Femur (tissue), 1 donor: Measurements from ENCODE around the gene PRRT1B.

Experiments
- DNase-seq: peaks from one replicate; pipeline ENCODE4 v3.0.0-alpha.2; 2017

The PRRT1B gene

GRCh38 chr9:131601683-131602181 lies 56.4 kb downstream of the PRRT1B start:
- DNase-seq: no peak

DNA sequence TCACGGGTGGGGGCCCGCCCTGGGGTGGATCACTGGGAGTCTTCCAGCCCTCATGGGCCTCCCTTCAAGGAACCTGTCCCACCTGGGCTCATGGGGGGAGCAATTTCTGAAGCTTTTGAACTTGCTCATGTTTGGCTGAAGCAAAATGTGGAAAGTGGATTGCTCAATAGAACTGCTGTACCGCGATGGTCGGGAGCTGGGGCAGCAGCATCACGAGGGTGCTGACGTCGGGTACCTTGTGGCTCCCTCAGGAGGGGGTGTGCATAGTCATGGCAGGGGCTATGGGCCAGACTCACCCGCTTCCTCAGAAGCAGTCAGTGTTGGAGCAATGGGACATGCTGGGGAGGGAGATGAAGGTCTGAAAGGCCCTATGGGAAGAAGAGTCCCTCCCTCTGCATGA lies 57.9 kb downstream of the PRRT1B start:
- no peak for DNase-seq

- no peak for DNase-seq
Measured at GRCh38 chr9:131603711-131604439, 58.6 kb downstream of the PRRT1B start.

DNA sequence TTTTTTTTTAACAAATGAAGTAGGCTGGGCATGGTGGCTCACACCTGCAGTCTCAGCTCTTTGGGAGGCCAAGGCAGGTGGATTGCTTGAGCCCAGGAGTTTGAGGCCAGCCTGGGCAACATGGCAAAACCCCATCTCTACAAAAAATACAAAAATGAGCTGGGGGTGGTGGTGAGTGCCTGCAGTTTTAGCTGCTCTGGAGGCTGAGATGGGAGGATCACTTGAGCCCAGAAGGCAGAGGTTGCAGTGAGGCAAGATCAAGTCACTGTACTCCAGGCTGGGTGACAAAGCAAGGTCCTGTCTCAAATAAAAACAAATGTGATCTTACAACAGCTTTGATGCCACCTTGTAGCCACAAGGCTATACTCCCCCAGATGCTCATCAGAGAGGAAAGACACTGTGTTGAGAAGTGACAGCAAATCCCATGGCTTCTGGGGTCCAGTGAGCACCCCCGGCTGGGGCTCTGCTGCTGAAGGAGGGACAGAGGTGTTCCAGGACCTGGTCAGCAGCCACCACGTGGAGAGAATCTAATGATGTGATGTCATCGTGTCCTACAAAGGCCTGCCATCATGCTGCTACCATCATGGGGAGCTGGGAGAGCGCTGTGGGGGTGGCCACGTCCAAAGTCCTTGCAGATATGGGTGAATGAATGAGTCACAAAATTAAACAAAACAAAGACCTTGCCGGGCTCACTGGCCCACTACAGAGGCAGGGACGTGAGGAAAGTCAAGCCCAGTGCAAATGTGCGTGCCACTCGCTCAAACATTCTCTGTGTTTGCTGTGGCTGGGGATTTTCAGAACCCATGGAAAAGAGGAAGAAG lies 60.7 kb downstream of the PRRT1B start:
- no peak for DNase-seq

- no peak for DNase-seq
Measured at GRCh38 chr9:131606896-131607567, 61.7 kb downstream of the PRRT1B start.

GRCh38 chr9:131607591-131607990 lies 62.3 kb downstream of the PRRT1B start:
- DNase-seq: no peak

- peak; percentile 89 for DNase-seq
Measured at GRCh38 chr9:131608493-131609037, 63.2 kb downstream of the PRRT1B start.
